ENCODE measurements around the gene PBX3.

The PBX3 gene

GRCh38 chr9:125763394-125763801, 16.2 kb downstream of the PBX3 start:
- Histone ChIP-seq H3K9me3 (ENCODE audit: control insufficient read depth, insufficient read depth, low read length) (no peaks in the 10 kb centered on the region), H3K4me3 (ENCODE audit: low read length) (no peak overlapping the region), H3F3A (ENCODE audit: control insufficient read depth, insufficient read depth) (peaks cover 16% of the 10 kb centered on the region), H3K79me2 (ENCODE audit: control insufficient read depth, low read length) (peaks cover 49% of the 10 kb centered on the region), H4K20me1 (ENCODE audit: control insufficient read depth, insufficient read depth, low read depth, low read length) (no peaks in the 10 kb centered on the region), H3K27me3 (ENCODE audit: control insufficient read depth, low read length) (no peaks in the 10 kb centered on the region), H3K27ac (ENCODE audit: low read depth, low read length) (no peak overlapping the region), H3K9me2 (replicated peaks; ENCODE audit: control insufficient read depth, low read length) (no peaks in the 10 kb centered on the region), H3K4me2 (ENCODE audit: low read length) (no peak overlapping the region), H3K4me1 (ENCODE audit: control insufficient read depth, low read length) (peaks cover 47% of the 10 kb centered on the region), H3K36me3 (ENCODE audit: control insufficient read depth, low read length) (no peaks in the 10 kb centered on the region)
- no peak for TF ChIP-seq EZH2phosphoT487 (IDR thresholded peaks at IDR 0.05; ENCODE audit: borderline replicate concordance, low read length)
- TF ChIP-seq, protein P1, sequence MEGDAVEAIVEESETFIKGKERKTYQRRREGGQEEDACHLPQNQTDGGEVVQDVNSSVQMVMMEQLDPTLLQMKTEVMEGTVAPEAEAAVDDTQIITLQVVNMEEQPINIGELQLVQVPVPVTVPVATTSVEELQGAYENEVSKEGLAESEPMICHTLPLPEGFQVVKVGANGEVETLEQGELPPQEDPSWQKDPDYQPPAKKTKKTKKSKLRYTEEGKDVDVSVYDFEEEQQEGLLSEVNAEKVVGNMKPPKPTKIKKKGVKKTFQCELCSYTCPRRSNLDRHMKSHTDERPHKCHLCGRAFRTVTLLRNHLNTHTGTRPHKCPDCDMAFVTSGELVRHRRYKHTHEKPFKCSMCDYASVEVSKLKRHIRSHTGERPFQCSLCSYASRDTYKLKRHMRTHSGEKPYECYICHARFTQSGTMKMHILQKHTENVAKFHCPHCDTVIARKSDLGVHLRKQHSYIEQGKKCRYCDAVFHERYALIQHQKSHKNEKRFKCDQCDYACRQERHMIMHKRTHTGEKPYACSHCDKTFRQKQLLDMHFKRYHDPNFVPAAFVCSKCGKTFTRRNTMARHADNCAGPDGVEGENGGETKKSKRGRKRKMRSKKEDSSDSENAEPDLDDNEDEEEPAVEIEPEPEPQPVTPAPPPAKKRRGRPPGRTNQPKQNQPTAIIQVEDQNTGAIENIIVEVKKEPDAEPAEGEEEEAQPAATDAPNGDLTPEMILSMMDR (IDR thresholded peaks at IDR 0.05; ENCODE audit: low read depth, low read length, poor library complexity, severe bottlenecking): no peak

DNA sequence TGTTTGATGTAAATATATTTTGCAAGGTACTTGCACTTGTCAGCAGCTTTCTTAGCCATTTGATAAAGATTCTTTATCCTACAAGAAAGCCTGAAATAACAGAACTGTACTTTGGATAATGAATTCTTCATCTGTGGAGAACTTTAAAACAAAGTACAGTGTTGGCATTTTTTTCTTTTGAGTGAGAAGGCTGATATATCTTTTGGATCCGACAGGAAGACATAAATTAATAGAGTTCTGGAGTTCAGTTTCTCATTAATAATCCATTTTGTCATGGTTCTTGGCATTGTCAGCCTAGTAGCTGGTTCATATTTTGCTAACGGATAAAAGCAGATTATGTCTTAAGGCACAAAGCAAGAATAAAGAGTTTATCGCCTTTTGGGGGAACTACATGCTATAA, 17.0 kb downstream of the PBX3 start:
- Histone ChIP-seq H3F3A (ENCODE audit: control insufficient read depth, insufficient read depth) (peaks cover 14% of the 10 kb centered on the region), H3K4me2 (ENCODE audit: low read length) (no peak overlapping the region), H3K4me1 (ENCODE audit: control insufficient read depth, low read length) (peaks cover 39% of the 10 kb centered on the region), H3K36me3 (ENCODE audit: control insufficient read depth, low read length) (no peaks in the 10 kb centered on the region), H3K9me3 (ENCODE audit: control insufficient read depth, insufficient read depth, low read length) (no peaks in the 10 kb centered on the region), H3K27ac (ENCODE audit: low read depth, low read length) (no peak overlapping the region), H3K4me3 (ENCODE audit: low read length) (no peak overlapping the region), H3K27me3 (ENCODE audit: control insufficient read depth, low read length) (no peaks in the 10 kb centered on the region), H3K9me2 (replicated peaks; ENCODE audit: control insufficient read depth, low read length) (no peaks in the 10 kb centered on the region), H4K20me1 (ENCODE audit: control insufficient read depth, insufficient read depth, low read depth, low read length) (no peaks in the 10 kb centered on the region), H3K79me2 (ENCODE audit: control insufficient read depth, low read length) (peaks cover 50% of the 10 kb centered on the region)
- no peak for TF ChIP-seq EZH2phosphoT487 (IDR thresholded peaks at IDR 0.05; ENCODE audit: borderline replicate concordance, low read length)
- TF ChIP-seq, protein P1 (IDR thresholded peaks at IDR 0.05; ENCODE audit: low read depth, low read length, poor library complexity, severe bottlenecking): no peak

GRCh38 chr9:125766468-125767221, 19.5 kb downstream of the PBX3 start:
- Histone ChIP-seq H3K36me3 (ENCODE audit: control insufficient read depth, low read length) (no peaks in the 10 kb centered on the region), H3K79me2 (ENCODE audit: control insufficient read depth, low read length) (peaks cover 34% of the 10 kb centered on the region), H3K4me2 (ENCODE audit: low read length) (no peak overlapping the region), H3K9me2 (replicated peaks; ENCODE audit: control insufficient read depth, low read length) (no peaks in the 10 kb centered on the region), H3K4me1 (ENCODE audit: control insufficient read depth, low read length) (peaks cover 15% of the 10 kb centered on the region), H3F3A (ENCODE audit: control insufficient read depth, insufficient read depth) (no peaks in the 10 kb centered on the region), H4K20me1 (ENCODE audit: control insufficient read depth, insufficient read depth, low read depth, low read length) (no peaks in the 10 kb centered on the region), H3K27ac (ENCODE audit: low read depth, low read length) (no peak overlapping the region), H3K4me3 (ENCODE audit: low read length) (no peak overlapping the region), H3K9me3 (ENCODE audit: control insufficient read depth, insufficient read depth, low read length) (no peaks in the 10 kb centered on the region), H3K27me3 (ENCODE audit: control insufficient read depth, low read length) (no peaks in the 10 kb centered on the region)
- no peak for TF ChIP-seq EZH2phosphoT487 (IDR thresholded peaks at IDR 0.05; ENCODE audit: borderline replicate concordance, low read length)
- TF ChIP-seq, protein P1 (IDR thresholded peaks at IDR 0.05; ENCODE audit: low read depth, low read length, poor library complexity, severe bottlenecking): no peak
